CD4-positive, alpha-beta T cell treated with Interferon alpha-2 for 1 hour (primary cell): ENCODE measurements around the gene RBM23.
"Not testable (repeated sequence)": the region's sequence is repeated elsewhere in the genome, so short reads cannot be mapped to it uniquely, and the experiment has no call there.

Experiments
- DNase-seq, 2 donors: peaks; one replicate each; pipeline ENCODE4 v3.0.0-alpha.2; 2020 to 2022

The RBM23 gene

GRCh38 chr14:22915886-22916521 lies 2.9 kb downstream of the RBM23 start:
- DNase-seq: peak in 1 of 2 donors; percentile 17

- not testable (repeated sequence) for DNase-seq
These were observed 4.1 kb downstream of the RBM23 start for GRCh38 chr14:22914836-22915235.

- no peak for DNase-seq
These were observed 8.0 kb downstream of the RBM23 start for GRCh38 chr14:22910916-22911315.

GRCh38 chr14:22908601-22909000 lies 10.3 kb downstream of the RBM23 start:
- no peak for DNase-seq

GRCh38 chr14:22907429-22907828 lies 11.5 kb downstream of the RBM23 start:
- DNase-seq: no peak

GRCh38 chr14:22906073-22906472 lies 12.9 kb downstream of the RBM23 start:
- no peak for DNase-seq

GRCh38 chr14:22905627-22906026 lies 13.3 kb downstream of the RBM23 start:
- no peak for DNase-seq

- DNase-seq: no peak
These were observed 15.2 kb downstream of the RBM23 start for GRCh38 chr14:22903742-22904087.

GRCh38 chr14:22901799-22902198 lies 17.1 kb downstream of the RBM23 start:
- DNase-seq: no peak

GRCh38 chr14:22900081-22900799 lies 18.7 kb downstream of the RBM23 start:
- peak; percentile 60 to 81 for DNase-seq

- DNase-seq: no peak
These were observed 20.5 kb downstream of the RBM23 start for GRCh38 chr14:22898302-22899090.

GRCh38 chr14:22897357-22897756 lies 21.6 kb downstream of the RBM23 start:
- no peak for DNase-seq

GRCh38 chr14:22896760-22897159 lies 22.2 kb downstream of the RBM23 start:
- DNase-seq: no peak

GRCh38 chr14:22896356-22896755 lies 22.6 kb downstream of the RBM23 start:
- DNase-seq: no peak

- no peak for DNase-seq
These were observed 23.5 kb downstream of the RBM23 start for GRCh38 chr14:22895402-22895801.

- no peak for DNase-seq
These were observed 25.2 kb downstream of the RBM23 start for GRCh38 chr14:22893706-22894105.

- DNase-seq: no peak
These were observed 26.5 kb downstream of the RBM23 start for GRCh38 chr14:22892488-22892887.

- no peak for DNase-seq
These were observed 28.5 kb downstream of the RBM23 start for GRCh38 chr14:22890416-22890815.

GRCh38 chr14:22888662-22889061 lies 30.3 kb downstream of the RBM23 start:
- DNase-seq: peak; percentile 42 to 43

GRCh38 chr14:22887990-22888378 lies 31.0 kb downstream of the RBM23 start:
- peak; percentile 27 to 54 for DNase-seq

- DNase-seq: peak; percentile 51 to 78
These were observed 31.5 kb downstream of the RBM23 start for GRCh38 chr14:22887260-22887989.

GRCh38 chr14:22886500-22887259 lies 32.3 kb downstream of the RBM23 start:
- DNase-seq: peak; percentile 78 to 88
